Stimulated activated CD8-positive, alpha-beta memory T cell treated with anti-CD3 and anti-CD28 coated beads, Interleukin-15, amount 100 ng/mL, for 48 hours (primary cell): Measurements from ENCODE around the gene ANKLE2.
A peak's percentile ranks its signal among the peaks of the same experiment; 100 is the strongest.
"Not testable (repeated sequence)": the region's sequence is repeated elsewhere in the genome, so short reads cannot be mapped to it uniquely, and the experiment has no call there.

Experiments used
- DNase-seq, 2 donors: peaks; one replicate each; pipeline ENCODE4 v3.0.0-alpha.2; 2020; ENCODE audit warnings: low read depth in 2 of 2

The ANKLE2 gene

DNA sequence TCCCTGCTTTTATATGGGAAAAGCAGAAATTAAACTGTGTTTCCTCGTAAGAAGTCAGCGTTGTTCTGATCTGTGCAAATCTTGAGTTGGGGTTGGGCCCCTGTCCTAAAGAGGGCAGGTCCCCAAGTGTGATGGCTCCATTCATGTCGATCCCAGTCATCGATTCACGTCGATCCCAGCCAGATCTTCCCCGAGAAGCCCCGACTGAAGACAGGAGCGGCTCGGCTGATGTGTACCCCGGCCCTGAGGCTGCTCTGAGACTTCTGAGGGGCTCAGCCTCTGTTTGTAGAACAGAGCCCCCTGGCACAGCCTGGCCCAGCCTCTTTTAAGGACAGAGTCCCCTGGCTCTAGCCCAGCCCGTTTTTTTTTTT lies 41.7 kb downstream of the ANKLE2 start:
- no peak for DNase-seq

- DNase-seq = no peak
These were observed 42.3 kb downstream of the ANKLE2 start for GRCh38 chr12:132719141-132719953.

GRCh38 chr12:132718644-132719043 lies 43.0 kb downstream of the ANKLE2 start:
- DNase-seq = no peak

- DNase-seq = no peak
These were observed 43.9 kb downstream of the ANKLE2 start for GRCh38 chr12:132717531-132718387.

DNA sequence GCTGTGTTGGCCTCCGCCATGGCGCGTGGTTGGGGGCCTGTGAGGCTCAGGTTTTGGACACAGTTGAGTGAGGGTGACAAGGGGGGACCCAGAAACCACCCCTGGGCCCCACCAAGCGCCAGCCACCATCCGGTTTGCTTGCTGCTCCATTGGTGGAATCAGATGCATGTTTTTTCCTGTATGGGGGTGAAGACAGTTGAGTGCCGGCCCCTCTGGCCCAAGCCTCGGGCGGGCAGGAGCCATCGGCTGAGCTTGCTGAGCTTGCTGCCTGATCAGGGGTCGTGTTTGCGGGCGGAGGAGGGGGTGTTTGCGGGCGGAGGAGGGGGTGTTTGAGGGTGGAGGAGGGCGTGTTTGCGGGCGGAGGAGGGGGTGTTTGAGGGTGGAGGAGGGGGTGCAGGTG lies 44.6 kb downstream of the ANKLE2 start:
- no peak for DNase-seq

DNA sequence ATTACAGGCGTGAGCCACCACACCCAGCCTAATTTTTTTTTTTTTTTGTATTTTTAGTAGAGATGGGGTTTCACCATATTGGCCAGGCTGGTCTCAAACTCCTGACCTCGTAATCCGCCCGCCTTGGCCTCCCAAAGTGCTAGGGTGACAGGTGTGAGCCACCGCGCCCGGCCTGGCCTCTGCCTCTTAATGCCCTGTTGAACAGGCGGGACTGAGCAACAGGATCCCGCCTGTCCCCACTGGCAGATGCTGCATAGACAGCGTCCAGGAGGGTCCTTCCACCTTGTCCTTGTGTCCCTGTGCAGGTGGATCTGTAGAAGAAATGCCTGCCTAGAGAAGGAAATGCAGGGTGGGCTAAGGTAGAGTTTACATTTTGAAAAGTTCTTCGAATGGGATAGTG lies 45.3 kb downstream of the ANKLE2 start:
- no peak for DNase-seq

- DNase-seq = no peak
These were observed 45.8 kb downstream of the ANKLE2 start for GRCh38 chr12:132715874-132716273.

DNA sequence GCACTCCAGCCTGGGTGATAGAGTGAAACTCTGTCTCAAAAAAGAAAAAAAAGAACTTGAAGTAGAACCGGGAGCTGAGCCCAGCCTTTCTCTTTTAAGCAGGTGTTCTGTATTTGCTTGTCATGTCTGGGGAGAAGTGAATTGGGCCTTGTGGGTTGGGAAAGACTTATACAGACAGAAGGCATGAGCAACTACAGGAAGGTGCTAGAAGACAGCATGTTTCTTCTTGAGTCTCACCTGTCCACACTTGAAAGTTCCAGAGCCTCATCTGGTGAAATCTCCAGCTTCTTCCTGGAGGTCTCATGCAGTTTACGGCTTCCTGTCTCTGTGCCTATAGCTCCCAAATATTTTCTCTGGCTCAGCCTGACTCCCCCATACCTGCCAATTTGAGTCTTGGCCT lies 48.5 kb downstream of the ANKLE2 start:
- DNase-seq = no peak

- peak; percentile 15 to 16 for DNase-seq
These were observed 50.4 kb downstream of the ANKLE2 start for GRCh38 chr12:132711080-132711843.

GRCh38 chr12:132710405-132711079 lies 51.1 kb downstream of the ANKLE2 start, which contains the start of gene PGAM5:
Gene PGAM5 (plus strand): TSS chr12:132710842. CDS start chr12:132710877, 35 bp downstream.
- peak; percentile 83 to 87 for DNase-seq

DNA sequence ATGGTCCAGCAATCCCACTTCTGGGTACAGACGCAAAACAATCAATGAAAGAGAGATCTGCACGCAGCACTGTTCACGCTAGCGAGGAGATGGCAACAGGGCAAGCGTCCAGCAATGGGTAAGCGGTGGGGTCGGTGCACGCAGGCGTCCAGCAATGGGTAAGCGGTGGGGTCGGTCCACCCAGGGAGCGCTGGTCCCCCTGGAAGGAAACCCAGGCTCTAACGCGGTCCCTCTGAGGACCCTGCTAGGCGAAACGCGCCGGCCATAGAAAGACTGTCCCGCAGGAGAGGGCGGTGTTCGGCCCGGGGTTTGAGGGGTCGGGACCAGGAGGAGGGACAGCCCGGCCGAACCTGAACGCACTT lies 51.6 kb downstream of the ANKLE2 start:
- DNase-seq = no peak

GRCh38 chr12:132708150-132708549 lies 53.5 kb downstream of the ANKLE2 start:
- no peak for DNase-seq

DNA sequence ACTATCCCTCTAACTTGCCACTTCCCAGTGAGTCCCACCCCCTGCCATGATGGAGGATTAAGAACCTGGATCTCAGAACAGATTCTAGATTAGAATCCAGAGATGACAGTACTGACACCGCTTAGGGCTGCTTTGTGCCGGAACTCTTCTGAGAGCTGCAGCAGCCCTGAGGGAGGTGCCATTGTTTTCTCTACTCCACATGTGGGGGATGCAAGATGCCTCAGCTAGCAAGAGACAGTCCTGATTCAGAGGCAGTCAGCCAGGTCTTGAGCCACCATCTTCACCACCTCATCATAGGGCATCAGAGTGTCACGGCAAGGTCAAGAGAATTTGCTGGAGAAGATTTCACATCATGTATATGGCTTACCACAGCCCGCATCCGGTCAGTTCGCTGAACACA lies 54.4 kb downstream of the ANKLE2 start:
- DNase-seq = no peak

GRCh38 chr12:132703641-132704040 lies 58.0 kb downstream of the ANKLE2 start:
- DNase-seq = no peak

- no peak for DNase-seq
These were observed 59.0 kb downstream of the ANKLE2 start for GRCh38 chr12:132702640-132703039.

DNA sequence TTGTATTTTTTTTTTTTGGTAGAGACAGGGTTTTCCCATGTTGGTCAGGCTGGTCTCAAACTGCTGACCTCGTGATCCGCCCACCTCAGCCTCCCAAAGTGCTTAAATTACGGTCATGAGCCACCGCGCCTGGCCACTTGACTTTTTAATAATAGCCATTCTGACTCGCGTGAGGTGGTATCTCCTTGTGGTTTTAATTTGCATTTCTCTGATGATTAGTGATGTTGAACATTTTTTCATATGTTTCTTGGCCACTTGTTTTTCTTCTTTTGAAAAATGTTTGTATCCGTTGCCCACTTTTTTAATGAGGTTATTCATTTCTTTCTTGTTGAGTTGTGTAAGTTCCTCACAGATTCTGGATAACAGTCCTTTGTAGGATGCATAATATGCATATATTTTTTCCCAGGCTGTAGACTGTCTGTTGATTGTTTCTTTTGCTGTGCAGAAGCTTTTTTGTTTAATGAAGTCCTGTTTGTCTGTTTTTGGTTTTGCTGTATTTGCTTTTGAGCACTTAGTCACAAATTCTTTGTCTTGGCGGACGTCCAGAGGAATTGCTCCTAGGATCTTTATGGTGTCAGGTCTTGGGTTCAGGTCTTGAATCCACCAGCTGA lies 61.3 kb downstream of the ANKLE2 start:
- no peak for DNase-seq

GRCh38 chr12:132698341-132698740 lies 63.3 kb downstream of the ANKLE2 start:
- DNase-seq = no peak

- no peak for DNase-seq
These were observed 66.2 kb downstream of the ANKLE2 start for GRCh38 chr12:132695431-132695830.

- not testable (repeated sequence) for DNase-seq
These were observed 66.7 kb downstream of the ANKLE2 start for GRCh38 chr12:132694888-132695287.

GRCh38 chr12:132692030-132692429 lies 69.6 kb downstream of the ANKLE2 start:
- DNase-seq = not testable (repeated sequence)

DNA sequence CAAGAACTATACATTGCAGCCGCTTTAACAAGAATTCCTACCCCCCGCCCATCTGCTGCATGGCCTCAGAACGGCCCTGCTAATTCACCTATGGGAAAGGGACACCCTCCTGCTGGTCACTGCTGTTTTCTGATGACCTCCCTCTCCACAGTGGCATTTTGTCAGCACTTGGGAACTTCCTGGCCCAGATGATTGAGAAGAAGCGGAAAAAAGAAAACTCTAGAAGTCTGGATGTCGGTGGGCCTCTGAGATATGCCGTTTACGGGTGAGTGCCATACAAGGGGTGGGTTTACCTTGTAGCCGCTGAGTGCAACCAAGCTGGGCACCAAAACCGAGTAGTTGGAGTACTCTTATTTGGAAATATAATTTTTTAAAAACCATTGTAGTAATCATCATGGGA lies 71.5 kb downstream of the ANKLE2 start:
- DNase-seq = no peak
